ENCODE measurements around the gene ANKHD1.
"Not testable (repeated sequence)": the region's sequence is repeated elsewhere in the genome, so short reads cannot be mapped to it uniquely, and the experiment has no call there.

DNA sequence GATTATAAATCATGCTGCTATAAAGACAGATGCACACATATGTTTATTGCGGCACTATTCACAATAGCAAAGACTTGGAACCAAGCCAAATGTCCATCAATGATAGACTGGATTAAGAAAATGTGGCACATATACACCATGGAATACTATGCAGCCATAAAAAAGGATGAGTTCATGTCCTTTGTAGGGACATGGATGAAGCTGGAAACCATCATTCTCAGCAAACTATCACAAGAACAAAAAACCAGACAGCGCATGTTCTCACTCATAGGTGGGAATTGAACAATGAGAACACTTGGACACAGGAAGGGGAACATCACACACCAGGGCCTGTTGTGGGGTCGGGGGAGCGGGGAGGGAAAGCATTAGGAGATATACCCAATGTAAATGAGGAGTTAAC, 55.7 kb downstream of the ANKHD1 start:
- TF ChIP-seq, protein P1, sequence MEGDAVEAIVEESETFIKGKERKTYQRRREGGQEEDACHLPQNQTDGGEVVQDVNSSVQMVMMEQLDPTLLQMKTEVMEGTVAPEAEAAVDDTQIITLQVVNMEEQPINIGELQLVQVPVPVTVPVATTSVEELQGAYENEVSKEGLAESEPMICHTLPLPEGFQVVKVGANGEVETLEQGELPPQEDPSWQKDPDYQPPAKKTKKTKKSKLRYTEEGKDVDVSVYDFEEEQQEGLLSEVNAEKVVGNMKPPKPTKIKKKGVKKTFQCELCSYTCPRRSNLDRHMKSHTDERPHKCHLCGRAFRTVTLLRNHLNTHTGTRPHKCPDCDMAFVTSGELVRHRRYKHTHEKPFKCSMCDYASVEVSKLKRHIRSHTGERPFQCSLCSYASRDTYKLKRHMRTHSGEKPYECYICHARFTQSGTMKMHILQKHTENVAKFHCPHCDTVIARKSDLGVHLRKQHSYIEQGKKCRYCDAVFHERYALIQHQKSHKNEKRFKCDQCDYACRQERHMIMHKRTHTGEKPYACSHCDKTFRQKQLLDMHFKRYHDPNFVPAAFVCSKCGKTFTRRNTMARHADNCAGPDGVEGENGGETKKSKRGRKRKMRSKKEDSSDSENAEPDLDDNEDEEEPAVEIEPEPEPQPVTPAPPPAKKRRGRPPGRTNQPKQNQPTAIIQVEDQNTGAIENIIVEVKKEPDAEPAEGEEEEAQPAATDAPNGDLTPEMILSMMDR (conservative IDR thresholded peaks at IDR 0.05 in 1 of 2, IDR thresholded peaks at IDR 0.05 in 1 of 2; ENCODE audit: low read depth in 1 of 2, low read length in 2 of 2), result not testable (repeated sequence)
- TF ChIP-seq EZH2 (IDR thresholded peaks at IDR 0.05; ENCODE audit: low read length, missing control alignments), result not testable (repeated sequence)

Measured in fibroblast of lung (primary cell).